ENCODE measurements around the gene NR3C1. TPM values are rescaled to one million over a fixed set of nuclear protein-coding genes. Genes with fewer than 3 reads are reported as not detected.
A peak's percentile ranks its signal among the peaks of the same experiment; 100 is the strongest.

The NR3C1 gene
- total and polyA plus RNA-seq, 2 donors (not counting 1 experiment from before 2014, with no cell fraction given) = 17.6 to 218 TPM

GRCh38 chr5:143446535-143447226 is 43.2 kb upstream of the NR3C1 start:
- ChIA-PET CTCF (interaction anchor here (0.7 to 1.1 kb wide), 2 partner anchors 42 to 43 kb away, joined by 6 read pairs; partner anchors contain the start of gene NR3C1), POLR2A (no interaction called here)
- Histone ChIP-seq H3K79me2 (ENCODE audit: control insufficient read depth, insufficient read depth, low read length) (no peaks in the 10 kb centered on the region), H3K27me3 (replicated peaks in 1 of 4; ENCODE audit: control extremely low read depth in 1 of 4, control insufficient read depth in 3 of 4, insufficient read depth in 4 of 4, low read length in 3 of 4) (no peaks in the 10 kb centered on the region), H3K27ac (ENCODE audit: low read length in 2 of 2) (no peak overlapping the region), H3K9me3 (ENCODE audit: control extremely low read depth in 1 of 3, control insufficient read depth in 2 of 3, insufficient read depth in 1 of 3, low read length in 2 of 3) (peaks cover 0 to 2% (median 0%) of the 10 kb centered on the region in 3 donors), H3K4me1 (ENCODE audit: control insufficient read depth in 2 of 2, insufficient read depth in 2 of 2, low read length in 2 of 2) (no peaks in the 10 kb centered on the region), H3K4me3 (ENCODE audit: control extremely low read depth in 1 of 5, extremely low read depth in 1 of 5, insufficient read depth in 1 of 5, low read depth in 2 of 5, low read length in 4 of 5) (no peak overlapping the region), H3K36me3 (replicated peaks in 1 of 2; ENCODE audit: control extremely low read depth in 1 of 2, control insufficient read depth in 1 of 2, extremely low read depth in 1 of 2, insufficient read depth in 2 of 2, low read length in 1 of 2) (no peaks in the 10 kb centered on the region), H3K9ac (ENCODE audit: low read length) (no peak overlapping the region), H2AFZ (ENCODE audit: insufficient read depth, low read depth, low read length, poor library complexity, severe bottlenecking) (no peak overlapping the region), H3K4me2 (replicated peaks; ENCODE audit: low read depth, low read length, poor library complexity, severe bottlenecking) (no peak overlapping the region), H4K20me1 (ENCODE audit: control insufficient read depth, insufficient read depth, low read length, poor library complexity, severe bottlenecking) (no peaks in the 10 kb centered on the region)
- H3K9me3 Mint-ChIP-seq (ENCODE audit: insufficient read depth) = no peaks in the 10 kb centered on the region
- no peak overlapping the region for H3K4me3 Mint-ChIP-seq
- peaks cover 9% of the 10 kb centered on the region for H3K4me1 Mint-ChIP-seq
- no peaks in the 10 kb centered on the region for H3K27me3 Mint-ChIP-seq
- TF ChIP-seq CTCF (IDR thresholded peaks at IDR 0.05) (no peak), EZH2 (IDR thresholded peaks at IDR 0.05; ENCODE audit: borderline replicate concordance, insufficient read depth, low read depth, low read length, poor library complexity, severe bottlenecking) (no peak)
- intact Hi-C loops (cut with micrococcal nuclease) = no loop called here
- DNase-seq (no peak), ATAC-seq (ENCODE audit: low read depth) (peak; percentile 33)
- 80% methylated on average over 1 of the region's 1 CpG for WGBS (ENCODE audit: insufficient coverage)
- no peak overlapping the region for H3K27ac Mint-ChIP-seq

- no peaks in the 10 kb centered on the region for H3K9me3 Mint-ChIP-seq (ENCODE audit: insufficient read depth)
- ATAC-seq (ENCODE audit: low read depth) (no peak), DNase-seq (no peak)
- H3K9ac ChIP-seq (ENCODE audit: low read length) = no peak overlapping the region
- POLR2A ChIA-PET = no interaction called here
- no peak overlapping the region for H3K4me2 ChIP-seq (replicated peaks; ENCODE audit: low read depth, low read length, poor library complexity, severe bottlenecking)
- no peaks in the 10 kb centered on the region for H3K27me3 Mint-ChIP-seq
- no peak overlapping the region for H3K4me3 Mint-ChIP-seq
- peaks cover 9% of the 10 kb centered on the region for H3K4me1 Mint-ChIP-seq
- H3K79me2 ChIP-seq (ENCODE audit: control insufficient read depth, insufficient read depth, low read length) = no peaks in the 10 kb centered on the region
- CTCF ChIA-PET = interaction anchor here (0.7 to 1.1 kb wide), 2 partner anchors 41 to 42 kb away, joined by 6 read pairs; partner anchors contain the start of gene NR3C1
- H3K4me1 ChIP-seq (ENCODE audit: control insufficient read depth in 2 of 2, insufficient read depth in 2 of 2, low read length in 2 of 2) = no peaks in the 10 kb centered on the region
- intact Hi-C loops (cut with micrococcal nuclease) = no loop called here
- 100% methylated on average over 1 of the region's 3 CpGs for WGBS (ENCODE audit: insufficient coverage)
- no peaks in the 10 kb centered on the region for H4K20me1 ChIP-seq (ENCODE audit: control insufficient read depth, insufficient read depth, low read length, poor library complexity, severe bottlenecking)
- no peak overlapping the region for H3K27ac ChIP-seq (ENCODE audit: low read length in 2 of 2)
- H3K27ac Mint-ChIP-seq = no peak overlapping the region
- no peaks in the 10 kb centered on the region for H3K27me3 ChIP-seq (replicated peaks in 1 of 4; ENCODE audit: control extremely low read depth in 1 of 4, control insufficient read depth in 3 of 4, insufficient read depth in 4 of 4, low read length in 3 of 4)
- TF ChIP-seq CTCF (IDR thresholded peaks at IDR 0.05) = no peak
- no peak for TF ChIP-seq EZH2 (IDR thresholded peaks at IDR 0.05; ENCODE audit: borderline replicate concordance, insufficient read depth, low read depth, low read length, poor library complexity, severe bottlenecking)
- peaks cover 0 to 2% (median 0%) of the 10 kb centered on the region in 3 donors for H3K9me3 ChIP-seq (ENCODE audit: control extremely low read depth in 1 of 3, control insufficient read depth in 2 of 3, insufficient read depth in 1 of 3, low read length in 2 of 3)
- H3K4me3 ChIP-seq (ENCODE audit: control extremely low read depth in 1 of 5, extremely low read depth in 1 of 5, insufficient read depth in 1 of 5, low read depth in 2 of 5, low read length in 4 of 5) = no peak overlapping the region
- H2AFZ ChIP-seq (ENCODE audit: insufficient read depth, low read depth, low read length, poor library complexity, severe bottlenecking) = no peak overlapping the region
- no peaks in the 10 kb centered on the region for H3K36me3 ChIP-seq (replicated peaks in 1 of 2; ENCODE audit: control extremely low read depth in 1 of 2, control insufficient read depth in 1 of 2, extremely low read depth in 1 of 2, insufficient read depth in 2 of 2, low read length in 1 of 2)
Observed at GRCh38 chr5:143445776-143446175, 42.3 kb upstream of the NR3C1 start.
